Measurements from ENCODE around the gene RBMS1. TPM values are rescaled to one million over a fixed set of nuclear protein-coding genes. Genes with fewer than 3 reads are reported as not detected.

RBMS1 gene
- total RNA-seq, 1 experiment from 2014 or later = 91.9 TPM

GRCh38 chr2:160352500-160352899 lies 141.1 kb downstream of the RBMS1 start:
- Histone ChIP-seq H3K4me3 (ENCODE audit: low read depth, low read length) (no peak overlapping the region), H3K4me1 (no peaks in the 10 kb centered on the region), H3K36me3 (ENCODE audit: control insufficient read depth, insufficient read depth, low read length) (no peaks in the 10 kb centered on the region), H3K27me3 (replicated peaks; ENCODE audit: control insufficient read depth, insufficient read depth, low read length) (no peaks in the 10 kb centered on the region), H3K9me3 (no peaks in the 10 kb centered on the region)
- no peak for DNase-seq
- intact Hi-C loops (cut with micrococcal nuclease; ENCODE audit: unreplicated experiment) = no loop called here
- TF ChIP-seq CTCF (IDR thresholded peaks at IDR 0.05; ENCODE audit: insufficient read depth in 1 of 2, low read depth in 1 of 2, low read length in 1 of 2, severe bottlenecking in 1 of 2, unreplicated experiment in 1 of 2) = no peak
- Mint-ChIP-seq H3K36me3 (ENCODE audit: insufficient read depth, unreplicated experiment) (peaks cover 10% of the 10 kb centered on the region), H3K4me3 (ENCODE audit: unreplicated experiment) (no peak overlapping the region), H3K27me3 (ENCODE audit: insufficient read depth, unreplicated experiment) (no peaks in the 10 kb centered on the region), H3K27ac (ENCODE audit: unreplicated experiment) (no peak overlapping the region), H3K4me1 (ENCODE audit: low read depth, unreplicated experiment) (peaks cover 15% of the 10 kb centered on the region), H3K9me3 (ENCODE audit: unreplicated experiment) (no peaks in the 10 kb centered on the region)
- CTCF ChIA-PET = no interaction called here
- POLR2A ChIA-PET = no interaction called here
- no TSS peak for BruUV-seq (replicated peaks)

- no peak for DNase-seq
- ChIA-PET POLR2A (no interaction called here), CTCF (no interaction called here)
- no TSS peak for BruUV-seq (replicated peaks)
- no peaks in the 10 kb centered on the region for H3K27me3 Mint-ChIP-seq (ENCODE audit: insufficient read depth, unreplicated experiment)
- H3K4me3 Mint-ChIP-seq (ENCODE audit: unreplicated experiment) = no peak overlapping the region
- peaks cover 7% of the 10 kb centered on the region for H3K36me3 Mint-ChIP-seq (ENCODE audit: insufficient read depth, unreplicated experiment)
- no peaks in the 10 kb centered on the region for H3K27me3 ChIP-seq (replicated peaks; ENCODE audit: control insufficient read depth, insufficient read depth, low read length)
- intact Hi-C loops (cut with micrococcal nuclease; ENCODE audit: unreplicated experiment) = no loop called here
- H3K9me3 ChIP-seq = no peaks in the 10 kb centered on the region
- H3K27ac Mint-ChIP-seq (ENCODE audit: unreplicated experiment) = no peak overlapping the region
- no peak for TF ChIP-seq CTCF (IDR thresholded peaks at IDR 0.05; ENCODE audit: insufficient read depth in 1 of 2, low read depth in 1 of 2, low read length in 1 of 2, severe bottlenecking in 1 of 2, unreplicated experiment in 1 of 2)
- peaks cover 15% of the 10 kb centered on the region for H3K4me1 Mint-ChIP-seq (ENCODE audit: low read depth, unreplicated experiment)
- no peak overlapping the region for H3K4me3 ChIP-seq (ENCODE audit: low read depth, low read length)
- H3K36me3 ChIP-seq (ENCODE audit: control insufficient read depth, insufficient read depth, low read length) = no peaks in the 10 kb centered on the region
- H3K9me3 Mint-ChIP-seq (ENCODE audit: unreplicated experiment) = no peaks in the 10 kb centered on the region
- no peaks in the 10 kb centered on the region for H3K4me1 ChIP-seq
Measured at GRCh38 chr2:160351956-160352355, 141.7 kb downstream of the RBMS1 start.

- Histone ChIP-seq H3K4me1 (peaks cover 7% of the 10 kb centered on the region), H3K9me3 (no peaks in the 10 kb centered on the region), H3K4me3 (ENCODE audit: low read depth, low read length) (no peak overlapping the region), H3K27me3 (replicated peaks; ENCODE audit: control insufficient read depth, insufficient read depth, low read length) (no peaks in the 10 kb centered on the region), H3K36me3 (ENCODE audit: control insufficient read depth, insufficient read depth, low read length) (no peaks in the 10 kb centered on the region)
- no TSS peak for BruUV-seq (replicated peaks)
- intact Hi-C loops (cut with micrococcal nuclease; ENCODE audit: unreplicated experiment) = no loop called here
- H3K36me3 Mint-ChIP-seq (ENCODE audit: insufficient read depth, unreplicated experiment) = peaks cover 7% of the 10 kb centered on the region
- no peaks in the 10 kb centered on the region for H3K9me3 Mint-ChIP-seq (ENCODE audit: unreplicated experiment)
- no peak for TF ChIP-seq CTCF (IDR thresholded peaks at IDR 0.05; ENCODE audit: insufficient read depth in 1 of 2, low read depth in 1 of 2, low read length in 1 of 2, severe bottlenecking in 1 of 2, unreplicated experiment in 1 of 2)
- no peak for DNase-seq
- no peak overlapping the region for H3K27ac Mint-ChIP-seq (ENCODE audit: unreplicated experiment)
- H3K4me3 Mint-ChIP-seq (ENCODE audit: unreplicated experiment) = no peak overlapping the region
- ChIA-PET POLR2A (no interaction called here), CTCF (no interaction called here)
- H3K27me3 Mint-ChIP-seq (ENCODE audit: insufficient read depth, unreplicated experiment) = no peaks in the 10 kb centered on the region
- H3K4me1 Mint-ChIP-seq (ENCODE audit: low read depth, unreplicated experiment) = peaks cover 8% of the 10 kb centered on the region
Measured at GRCh38 chr2:160349306-160349705, 144.3 kb downstream of the RBMS1 start.
